Measurements from ENCODE around the gene ATG2B.

DNA sequence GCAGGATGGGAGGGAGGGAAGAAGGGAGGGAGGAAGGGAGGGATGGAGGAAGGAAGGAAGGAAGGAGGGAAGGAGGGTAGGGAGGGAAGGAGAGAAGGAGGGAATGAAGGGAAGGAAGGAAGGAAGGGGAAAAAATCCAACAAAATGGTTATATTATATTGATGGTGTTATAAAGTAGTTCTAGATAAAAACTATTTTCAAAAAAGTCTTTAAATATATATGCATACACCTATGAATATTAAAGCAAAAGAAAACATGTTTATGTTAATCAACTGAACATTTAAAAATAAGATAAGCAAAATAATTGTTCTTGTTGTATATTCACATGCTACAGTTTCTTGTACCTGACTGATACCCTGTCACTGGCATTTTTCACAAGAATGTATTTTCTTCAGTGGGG lies 105.2 kb downstream of the ATG2B start:
- TF ChIP-seq NFE2L2 (IDR thresholded peaks at IDR 0.05; ENCODE audit: low read depth, low read length) = no peak
- TF ChIP-seq, protein P1, sequence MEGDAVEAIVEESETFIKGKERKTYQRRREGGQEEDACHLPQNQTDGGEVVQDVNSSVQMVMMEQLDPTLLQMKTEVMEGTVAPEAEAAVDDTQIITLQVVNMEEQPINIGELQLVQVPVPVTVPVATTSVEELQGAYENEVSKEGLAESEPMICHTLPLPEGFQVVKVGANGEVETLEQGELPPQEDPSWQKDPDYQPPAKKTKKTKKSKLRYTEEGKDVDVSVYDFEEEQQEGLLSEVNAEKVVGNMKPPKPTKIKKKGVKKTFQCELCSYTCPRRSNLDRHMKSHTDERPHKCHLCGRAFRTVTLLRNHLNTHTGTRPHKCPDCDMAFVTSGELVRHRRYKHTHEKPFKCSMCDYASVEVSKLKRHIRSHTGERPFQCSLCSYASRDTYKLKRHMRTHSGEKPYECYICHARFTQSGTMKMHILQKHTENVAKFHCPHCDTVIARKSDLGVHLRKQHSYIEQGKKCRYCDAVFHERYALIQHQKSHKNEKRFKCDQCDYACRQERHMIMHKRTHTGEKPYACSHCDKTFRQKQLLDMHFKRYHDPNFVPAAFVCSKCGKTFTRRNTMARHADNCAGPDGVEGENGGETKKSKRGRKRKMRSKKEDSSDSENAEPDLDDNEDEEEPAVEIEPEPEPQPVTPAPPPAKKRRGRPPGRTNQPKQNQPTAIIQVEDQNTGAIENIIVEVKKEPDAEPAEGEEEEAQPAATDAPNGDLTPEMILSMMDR (conservative IDR thresholded peaks at IDR 0.05; ENCODE audit: low read depth, low read length) = no peak
- TF ChIP-seq POLR2A (IDR thresholded peaks at IDR 0.05; ENCODE audit: low read depth, low read length) = no peak
- no peak for TF ChIP-seq CEBPB (IDR thresholded peaks at IDR 0.05; ENCODE audit: low read depth, low read length)
- no peak for TF ChIP-seq CHD1 (IDR thresholded peaks at IDR 0.05; ENCODE audit: low read depth, low read length)
- TF ChIP-seq RCOR1 (IDR thresholded peaks at IDR 0.05; ENCODE audit: insufficient replicate concordance, low read length) = no peak
- no peak for TF ChIP-seq MXI1 (IDR thresholded peaks at IDR 0.05; ENCODE audit: borderline replicate concordance, low read depth, low read length)

All from IMR-90 (cell line).